ENCODE data around the gene ANTXR1. TPM values are rescaled to one million over a fixed set of nuclear protein-coding genes. Genes with fewer than 3 reads are reported as not detected.

The ANTXR1 gene
- polyA plus RNA-seq, 1 of the 3 experiments (the other 2 are of a cell fraction) = 114 TPM

- Histone ChIP-seq H3F3A (replicated peaks; ENCODE audit: insufficient read depth) (no peaks in the 10 kb centered on the region), H3K27ac (ENCODE audit: low read depth in 2 of 2, low read length in 1 of 2) (no peak overlapping the region), H3K4me3 (ENCODE audit: low read depth in 2 of 2, low read length in 1 of 2) (no peak overlapping the region), H4K20me1 (ENCODE audit: insufficient read depth) (no peaks in the 10 kb centered on the region), H3K4me2 (no peak overlapping the region), H2AFZ (ENCODE audit: low read depth) (no peak overlapping the region), H3K36me3 (replicated peaks in 1 of 2; ENCODE audit: control insufficient read depth in 1 of 2, insufficient read depth in 2 of 2, low read length in 1 of 2) (no peaks in the 10 kb centered on the region), H3K4me1 (ENCODE audit: control insufficient read depth in 1 of 2, insufficient read depth in 2 of 2, low read depth in 1 of 2, low read length in 1 of 2) (no peaks in the 10 kb centered on the region), H3K9me3 (peaks cover 10% of the 10 kb centered on the region; the same call in 1 of the 2 replicates), H3K27me3 (ENCODE audit: insufficient read depth) (no peaks in the 10 kb centered on the region), H3K9me2 (no peaks in the 10 kb centered on the region), H3K9ac (no peak overlapping the region), H3K79me2 (ENCODE audit: insufficient read depth) (no peaks in the 10 kb centered on the region)
- ChIA-PET CTCF (no interaction called here), POLR2A (no interaction called here)
- no peak for DNase-seq
- no peak for TF ChIP-seq FOXM1 (IDR thresholded peaks at IDR 0.05; ENCODE audit: low read depth)
- no peak for TF ChIP-seq RXRA (IDR thresholded peaks at IDR 0.05; ENCODE audit: borderline replicate concordance, low read depth)
- no peak for TF ChIP-seq SIN3A (IDR thresholded peaks at IDR 0.05; ENCODE audit: borderline replicate concordance, low read depth, low read length)
- TF ChIP-seq MXI1 (IDR thresholded peaks at IDR 0.05; ENCODE audit: low read depth, low read length) = no peak
- TF ChIP-seq GABPA (IDR thresholded peaks at IDR 0.05; ENCODE audit: low read depth) = no peak
- TF ChIP-seq YY1 (IDR thresholded peaks at IDR 0.05; ENCODE audit: low read depth) = no peak
- no peak for TF ChIP-seq GATA2 (CRISPR knock-in tag; IDR thresholded peaks at IDR 0.05)
- no peak for TF ChIP-seq NFIC (IDR thresholded peaks at IDR 0.05; ENCODE audit: borderline replicate concordance)
- no peak for TF ChIP-seq NRF1 (IDR thresholded peaks at IDR 0.05; ENCODE audit: low read depth, low read length)
Measured at GRCh38 chr2:68997401-68997800, 15.6 kb upstream of the ANTXR1 start.

- Histone ChIP-seq H3K27ac (ENCODE audit: low read depth in 2 of 2, low read length in 1 of 2) (no peak overlapping the region), H3K79me2 (ENCODE audit: insufficient read depth) (no peaks in the 10 kb centered on the region), H3K4me3 (ENCODE audit: low read depth in 2 of 2, low read length in 1 of 2) (no peak overlapping the region), H3F3A (replicated peaks; ENCODE audit: insufficient read depth) (no peaks in the 10 kb centered on the region), H3K27me3 (ENCODE audit: insufficient read depth) (no peaks in the 10 kb centered on the region), H3K4me2 (no peak overlapping the region), H3K9ac (no peak overlapping the region), H3K4me1 (ENCODE audit: control insufficient read depth in 1 of 2, insufficient read depth in 2 of 2, low read depth in 1 of 2, low read length in 1 of 2) (no peaks in the 10 kb centered on the region), H2AFZ (ENCODE audit: low read depth) (no peak overlapping the region), H4K20me1 (ENCODE audit: insufficient read depth) (no peaks in the 10 kb centered on the region), H3K9me2 (no peaks in the 10 kb centered on the region), H3K36me3 (replicated peaks in 1 of 2; ENCODE audit: control insufficient read depth in 1 of 2, insufficient read depth in 2 of 2, low read length in 1 of 2) (no peaks in the 10 kb centered on the region), H3K9me3 (peaks cover 10% of the 10 kb centered on the region; the same call in 1 of the 2 replicates)
- POLR2A ChIA-PET = no interaction called here
- CTCF ChIA-PET = interaction anchor here (0.7 to 3.2 kb wide), 3 partner anchors 9 to 59 kb away, joined by 3 to 17 read pairs (median 5); partner anchors contain the start of gene ANTXR1
- TF ChIP-seq MAX (IDR thresholded peaks at IDR 0.05; ENCODE audit: low read depth) (no peak), TAF1 (IDR thresholded peaks at IDR 0.05; ENCODE audit: borderline replicate concordance, low read depth, low read length) (no peak), NFIC (IDR thresholded peaks at IDR 0.05; ENCODE audit: borderline replicate concordance) (no peak), SMC3 (IDR thresholded peaks at IDR 0.05; ENCODE audit: low read depth, low read length) (no peak), TEAD4 (IDR thresholded peaks at IDR 0.05; ENCODE audit: borderline replicate concordance, insufficient read depth) (no peak), YY1 (IDR thresholded peaks at IDR 0.05; ENCODE audit: low read depth) (no peak), NRF1 (IDR thresholded peaks at IDR 0.05; ENCODE audit: low read depth, low read length) (no peak), FOSL2 (IDR thresholded peaks at IDR 0.05; ENCODE audit: borderline replicate concordance, low read depth) (no peak)
- no peak for DNase-seq
Measured at GRCh38 chr2:69001879-69002278, 11.1 kb upstream of the ANTXR1 start.

All from SK-N-SH (cell line).